Right kidney (tissue), 9 donors: Measurements from ENCODE around the gene OR52B2.

Experiments used
- DNase-seq: peaks from one replicate; pipeline ENCODE4 v3.0.0-alpha.2; 2016
- long read RNA-seq, 8 donors: transcript quantifications; one replicate each; lab custom pipeline, GENCODE V29; 2026

Gene OR52B2
- long read RNA-seq, donor 1, result 0 reads
- long read RNA-seq, donor 2, result 0 reads
- long read RNA-seq, donor 3, result 0 reads
- long read RNA-seq, donor 4, result 0 reads
- long read RNA-seq, donor 5, result 0 reads
- long read RNA-seq, donor 6, result 0 reads
- long read RNA-seq, donor 7, result 0 reads
- long read RNA-seq, donor 8, result 0 reads

GRCh38 chr11:6170226-6170625 lies at the start of gene OR52B2:
Gene OR52B2, minus strand, starts transcription at chr11:6170326. Its CDS starts 0 bp downstream, at chr11:6170326.
- DNase-seq, result no peak

- no peak for DNase-seq
Observed at GRCh38 chr11:6219359-6219758, 49.2 kb upstream of the OR52B2 start.

- DNase-seq, result no peak
Observed at GRCh38 chr11:6217722-6218121, 47.6 kb upstream of the OR52B2 start.

- no peak for DNase-seq
Observed at GRCh38 chr11:6216501-6216900, 46.4 kb upstream of the OR52B2 start.

- no peak for DNase-seq
Observed at GRCh38 chr11:6214530-6214929, 44.4 kb upstream of the OR52B2 start.

DNA sequence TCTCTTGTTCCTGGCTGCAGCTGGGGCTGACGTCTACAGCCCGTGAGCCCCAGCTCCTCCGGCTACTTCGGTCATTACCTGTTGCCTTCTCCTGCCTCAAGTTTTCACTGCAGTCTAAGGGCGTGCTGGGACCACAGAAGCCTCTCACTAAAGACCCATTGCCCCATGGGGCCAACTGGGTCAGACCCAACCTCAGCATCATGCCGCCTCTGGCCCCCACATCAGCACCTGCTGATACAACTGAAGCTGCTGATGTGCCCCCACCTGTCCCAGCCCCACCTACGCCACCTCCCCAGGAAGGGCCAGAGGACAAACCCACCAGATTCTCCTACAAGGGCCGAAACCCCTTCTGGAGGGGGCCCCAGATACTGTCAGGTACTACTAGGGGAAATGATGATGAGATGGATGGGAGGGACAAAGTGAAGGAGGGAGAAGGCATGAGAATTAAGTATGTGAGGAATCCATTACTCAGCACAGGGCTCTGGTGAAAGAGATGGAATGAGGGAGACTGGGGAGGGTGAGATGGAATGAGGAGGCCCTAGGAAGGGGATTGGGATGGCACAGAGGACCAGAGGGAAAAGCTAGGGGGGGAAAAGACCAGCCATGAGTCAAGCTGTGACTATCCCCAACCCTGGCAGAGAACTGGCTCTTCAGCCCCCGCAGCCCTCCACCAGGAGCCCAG lies 40.3 kb upstream of the OR52B2 start:
- no peak for DNase-seq

DNA sequence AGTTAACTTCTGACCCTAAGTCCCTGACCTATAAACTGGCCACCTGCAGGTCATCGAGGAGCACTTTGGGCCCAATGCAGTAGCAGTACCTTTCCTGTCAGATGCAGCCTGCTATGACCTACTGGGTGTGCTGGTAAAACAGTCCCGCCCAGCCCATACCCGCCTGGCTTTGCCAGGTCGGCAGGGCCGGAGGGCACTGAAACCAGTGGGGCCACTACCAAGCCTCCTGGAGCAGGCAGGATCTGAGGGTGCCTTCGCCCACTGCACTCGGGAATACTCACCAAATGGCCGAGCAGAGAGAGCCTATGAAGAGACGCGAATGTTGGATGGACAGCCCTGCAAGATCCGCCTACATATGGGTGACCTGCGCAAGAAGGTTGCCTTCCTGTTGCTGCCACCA lies 39.7 kb upstream of the OR52B2 start:
- no peak for DNase-seq

DNA sequence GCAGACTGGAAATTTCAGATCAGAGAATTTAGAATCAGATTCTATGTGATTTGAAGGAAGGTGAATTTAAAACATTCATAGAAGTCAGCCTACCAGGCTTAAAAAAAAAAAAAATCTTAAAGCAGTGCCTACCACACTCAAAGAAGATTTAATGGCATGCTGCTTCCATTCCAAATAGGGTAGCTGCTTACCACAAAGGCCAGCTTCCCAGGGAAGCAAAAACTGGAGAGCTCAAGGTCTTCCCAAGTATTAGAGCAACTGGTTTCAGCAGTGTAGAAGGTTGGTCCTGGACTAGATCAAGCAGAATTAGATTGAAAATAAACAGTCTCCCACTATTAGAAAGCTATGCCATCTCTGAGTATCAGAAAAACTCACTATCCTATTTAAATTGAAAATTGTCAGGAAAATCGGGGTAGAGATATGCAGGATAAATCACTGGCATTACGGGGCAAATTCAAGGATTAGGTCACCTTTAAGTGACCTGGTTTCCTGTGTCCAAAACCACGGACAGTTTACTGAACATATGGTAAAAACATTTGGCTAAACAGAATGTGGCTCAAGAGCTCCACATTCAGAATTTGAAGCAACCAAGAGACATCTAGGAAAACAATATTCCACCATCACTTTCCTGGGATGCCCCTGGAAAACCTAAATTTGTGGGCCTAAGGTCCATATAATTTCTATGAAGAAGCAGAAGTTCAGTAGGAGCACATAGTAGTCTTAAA lies 36.5 kb upstream of the OR52B2 start:
- DNase-seq, result no peak

DNA sequence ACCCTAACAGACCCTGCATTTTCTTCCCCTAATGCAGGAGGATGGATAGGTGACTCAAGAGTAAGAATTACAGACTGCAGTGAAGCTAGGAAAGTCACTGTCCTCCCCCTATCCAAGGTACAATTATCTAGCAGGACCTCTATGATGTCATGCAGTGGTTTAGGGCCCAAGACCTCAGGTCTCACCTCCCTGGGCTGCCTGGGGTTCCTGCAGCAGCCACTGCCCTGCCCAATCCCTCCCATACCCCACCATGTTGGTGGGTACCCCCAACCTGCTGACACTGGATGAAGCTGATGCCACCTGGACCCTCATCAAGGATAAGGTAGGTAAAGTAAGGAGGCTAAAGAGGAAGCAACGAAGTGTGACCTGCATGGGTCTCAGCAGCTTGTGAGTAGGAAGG lies 35.2 kb upstream of the OR52B2 start, which contains the start of gene C11orf42:
TSS of gene C11orf42 (plus strand) at position 192 of the 400 bp plus-strand sequence. CDS start at position 251, 59 bp downstream.
- no peak for DNase-seq

DNA sequence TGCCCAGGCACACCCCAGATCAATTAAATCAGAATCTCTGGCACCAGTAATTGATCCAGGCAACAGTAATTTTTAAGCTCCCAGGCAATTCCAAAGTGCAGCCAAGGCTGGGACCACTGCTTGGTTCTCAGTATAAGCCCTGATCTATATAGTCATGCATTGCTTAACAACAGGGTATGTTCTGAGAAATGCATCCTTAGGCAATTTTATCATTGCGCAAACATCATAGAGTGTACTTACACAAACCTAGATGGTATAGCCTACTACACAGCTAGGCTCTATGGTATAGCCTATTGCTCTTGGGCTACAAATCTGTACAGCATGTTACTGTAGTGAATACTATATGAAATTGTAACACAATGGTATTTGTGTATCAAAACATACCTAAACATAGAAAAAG lies 34.6 kb upstream of the OR52B2 start:
- DNase-seq, result no peak

DNA sequence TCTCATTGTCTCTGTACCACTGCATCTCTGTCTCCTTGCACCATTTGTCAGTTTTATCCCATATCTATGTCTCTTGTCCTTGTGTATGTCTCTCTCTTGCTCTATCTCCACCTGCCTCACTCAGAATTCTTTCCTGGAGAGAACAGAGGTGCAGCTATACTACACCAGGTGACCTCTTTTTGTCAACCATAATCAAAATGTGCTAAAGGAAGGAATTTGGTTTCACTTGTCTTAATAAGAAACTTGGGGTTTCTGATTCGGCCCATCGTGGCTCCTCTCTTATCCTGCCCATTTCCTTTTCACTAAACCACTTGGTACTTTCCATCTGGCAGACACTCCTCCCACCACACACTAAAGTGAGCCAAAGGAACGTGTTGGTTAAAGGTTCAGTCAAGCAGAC lies 33.2 kb upstream of the OR52B2 start:
- DNase-seq, result no peak

- DNase-seq, result no peak
Observed at GRCh38 chr11:6202041-6202440, 31.9 kb upstream of the OR52B2 start.

- no peak for DNase-seq
Observed at GRCh38 chr11:6201481-6201880, 31.4 kb upstream of the OR52B2 start.

DNA sequence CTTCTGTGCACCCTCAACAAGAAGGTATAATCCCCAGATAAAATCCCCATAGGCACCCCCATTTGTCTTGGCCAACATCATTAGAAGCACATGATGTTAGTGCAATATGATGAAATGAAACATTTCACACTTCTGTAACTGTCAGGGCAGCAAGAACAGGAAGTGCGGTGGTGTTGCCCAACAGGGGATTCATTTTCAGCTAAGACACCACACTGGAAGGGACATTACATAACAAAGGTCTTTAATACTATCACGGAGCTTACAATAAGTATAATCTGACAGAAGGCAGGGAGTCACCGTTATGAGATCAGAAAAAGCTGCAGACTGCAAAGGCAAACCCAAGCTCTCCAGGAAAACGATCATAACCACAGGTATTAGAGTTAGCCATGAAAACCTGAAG lies 30.8 kb upstream of the OR52B2 start:
- DNase-seq, result no peak

DNA sequence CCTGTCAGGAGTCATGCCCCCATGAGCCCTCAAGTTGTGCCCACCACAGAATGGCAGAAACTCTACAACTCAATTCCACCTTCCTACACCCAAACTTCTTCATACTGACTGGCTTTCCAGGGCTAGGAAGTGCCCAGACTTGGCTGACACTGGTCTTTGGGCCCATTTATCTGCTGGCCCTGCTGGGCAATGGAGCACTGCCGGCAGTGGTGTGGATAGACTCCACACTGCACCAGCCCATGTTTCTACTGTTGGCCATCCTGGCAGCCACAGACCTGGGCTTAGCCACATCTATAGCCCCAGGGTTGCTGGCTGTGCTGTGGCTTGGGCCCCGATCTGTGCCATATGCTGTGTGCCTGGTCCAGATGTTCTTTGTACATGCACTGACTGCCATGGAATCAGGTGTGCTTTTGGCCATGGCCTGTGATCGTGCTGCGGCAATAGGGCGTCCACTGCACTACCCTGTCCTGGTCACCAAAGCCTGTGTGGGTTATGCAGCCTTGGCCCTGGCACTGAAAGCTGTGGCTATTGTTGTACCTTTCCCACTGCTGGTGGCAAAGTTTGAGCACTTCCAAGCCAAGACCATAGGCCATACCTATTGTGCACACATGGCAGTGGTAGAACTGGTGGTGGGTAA lies 29.2 kb upstream of the OR52B2 start, which contains the start of gene OR52W1:
TSS of gene OR52W1 (plus strand) at position 51 of the 637 bp plus-strand sequence. CDS start at position 51, 0 bp downstream.
- DNase-seq, result no peak

GRCh38 chr11:6197466-6198200 lies 27.5 kb upstream of the OR52B2 start:
- DNase-seq, result no peak

DNA sequence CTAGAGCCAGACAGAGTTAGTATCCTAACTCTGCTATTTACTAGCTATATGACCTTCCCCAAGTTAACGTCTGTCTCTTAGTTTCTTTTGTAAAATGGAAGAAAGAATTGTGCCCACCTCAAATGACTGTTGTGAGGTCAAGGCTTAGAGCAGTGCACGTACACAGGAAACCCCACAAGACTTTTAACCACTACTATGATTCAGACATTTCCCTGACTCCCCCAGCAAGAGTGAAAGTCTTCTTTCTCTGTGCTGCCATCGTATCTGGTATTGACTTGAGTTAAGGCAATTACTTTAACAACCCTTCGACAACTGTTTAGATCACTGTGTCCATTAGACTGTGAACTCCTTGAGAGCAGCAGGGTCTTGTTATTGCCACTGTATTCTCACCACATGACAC lies 26.3 kb upstream of the OR52B2 start:
- DNase-seq, result no peak

GRCh38 chr11:6194065-6194581 lies 24.0 kb upstream of the OR52B2 start:
- DNase-seq, result no peak

DNA sequence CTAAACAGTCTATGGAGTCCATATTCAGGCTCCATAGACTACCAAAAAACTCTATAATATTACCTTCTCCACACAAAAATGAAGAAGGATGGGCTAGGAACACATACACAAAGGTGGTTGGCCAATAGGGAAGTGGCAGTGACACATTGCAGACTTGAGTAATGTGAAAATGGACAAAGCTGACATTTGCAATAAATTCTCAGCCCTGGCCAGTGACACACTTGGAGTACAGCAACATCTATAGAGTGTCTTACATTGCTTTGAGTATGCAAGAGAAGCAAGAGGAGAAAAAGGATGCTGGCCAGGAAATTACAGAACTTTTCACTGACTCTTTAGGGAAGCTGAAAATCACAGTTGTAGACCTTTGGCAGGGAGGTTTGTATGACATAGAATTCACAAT lies 21.6 kb upstream of the OR52B2 start:
- DNase-seq, result no peak

DNA sequence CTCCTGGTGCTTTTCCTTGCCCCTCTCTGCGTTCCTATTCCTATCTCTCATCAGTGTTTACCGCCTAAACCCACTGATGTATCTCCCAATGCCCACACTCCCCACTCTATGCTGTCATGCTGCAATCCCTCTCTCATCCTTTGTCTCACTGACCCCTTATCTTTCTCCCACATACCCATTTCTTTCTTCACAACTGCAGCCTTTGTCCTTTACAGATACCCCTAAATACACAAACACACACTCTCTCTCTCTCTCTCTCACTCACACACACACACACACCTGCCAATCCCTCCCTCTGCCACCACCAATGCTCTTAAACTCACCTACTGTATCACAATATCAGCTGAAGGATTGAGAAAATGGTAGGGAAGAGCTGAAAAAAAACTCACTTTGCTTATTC lies 5.3 kb upstream of the OR52B2 start:
- no peak for DNase-seq

DNA sequence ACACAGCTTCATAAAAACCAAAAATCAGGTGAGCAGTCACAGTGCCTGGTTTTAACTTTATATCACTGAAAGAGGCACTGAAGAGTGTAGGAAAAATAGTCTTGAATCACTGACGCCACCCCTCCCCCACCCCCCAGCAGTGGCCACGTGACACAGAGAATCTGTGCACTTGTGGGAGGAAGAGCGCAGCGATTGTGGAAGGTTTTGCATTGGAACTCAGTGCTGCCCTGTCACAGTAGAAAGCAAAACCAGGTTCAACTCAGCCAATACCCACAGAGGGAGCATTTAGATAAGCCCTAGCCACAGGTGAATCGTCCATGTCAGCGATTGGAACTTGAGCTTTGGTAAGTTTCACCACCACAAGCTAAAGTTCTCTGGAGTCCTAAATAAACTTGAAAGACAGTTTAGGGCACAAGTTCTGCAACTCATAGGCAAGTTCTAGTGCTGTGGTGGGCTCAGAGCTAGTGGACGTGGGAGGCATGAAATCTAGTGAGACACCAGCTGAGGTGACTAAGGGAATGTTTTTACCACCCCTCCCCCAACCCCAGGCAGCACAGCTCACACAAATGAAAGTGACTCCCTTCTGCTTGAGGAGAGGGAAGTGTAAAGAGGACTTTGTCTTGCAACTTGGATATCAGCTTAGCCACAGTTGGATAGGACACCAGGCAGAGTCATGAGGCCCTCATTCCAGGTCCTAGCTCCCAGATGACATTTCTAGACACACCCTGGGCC lies 13.3 kb downstream of the OR52B2 start:
- DNase-seq, result no peak
